Memory B cell (primary cell): ENCODE results near the gene SLC6A6.

Experiments used
- ATAC-seq: fragments of 150-1000 bp; cut with Tn5 transposase; 2 replicates; pipeline ENCODE4 v1.10.0; 2021; ENCODE audit warnings: low read depth, mild to moderate bottlenecking, moderate library complexity
- DNase-seq, 2 donors: peaks; one replicate each; pipeline ENCODE4 v3.0.0; 2022; ENCODE audit warnings: low spot score in 2 of 2
- H3K27ac Mint-ChIP-seq: one replicate; pipeline ENCODE4 v1.8.0; 2022; ENCODE audit warnings: mild to moderate bottlenecking, moderate library complexity, mixed read lengths
- H3K27me3 Mint-ChIP-seq: one replicate; pipeline ENCODE4 v1.8.0; 2022; ENCODE audit warnings: mixed read lengths
- H3K36me3 Mint-ChIP-seq: one replicate; pipeline ENCODE4 v1.8.0; 2022; ENCODE audit warnings: mild to moderate bottlenecking, mixed read lengths
- H3K4me1 Mint-ChIP-seq: one replicate; pipeline ENCODE4 v1.8.0; 2022; ENCODE audit warnings: mixed read lengths
- H3K4me3 Mint-ChIP-seq: one replicate; pipeline ENCODE4 v1.8.0; 2022; ENCODE audit warnings: mild to moderate bottlenecking, moderate library complexity, mixed read lengths
- H3K9me3 Mint-ChIP-seq: one replicate; pipeline ENCODE4 v1.8.0; 2022; ENCODE audit warnings: mixed read lengths

The SLC6A6 gene

DNA sequence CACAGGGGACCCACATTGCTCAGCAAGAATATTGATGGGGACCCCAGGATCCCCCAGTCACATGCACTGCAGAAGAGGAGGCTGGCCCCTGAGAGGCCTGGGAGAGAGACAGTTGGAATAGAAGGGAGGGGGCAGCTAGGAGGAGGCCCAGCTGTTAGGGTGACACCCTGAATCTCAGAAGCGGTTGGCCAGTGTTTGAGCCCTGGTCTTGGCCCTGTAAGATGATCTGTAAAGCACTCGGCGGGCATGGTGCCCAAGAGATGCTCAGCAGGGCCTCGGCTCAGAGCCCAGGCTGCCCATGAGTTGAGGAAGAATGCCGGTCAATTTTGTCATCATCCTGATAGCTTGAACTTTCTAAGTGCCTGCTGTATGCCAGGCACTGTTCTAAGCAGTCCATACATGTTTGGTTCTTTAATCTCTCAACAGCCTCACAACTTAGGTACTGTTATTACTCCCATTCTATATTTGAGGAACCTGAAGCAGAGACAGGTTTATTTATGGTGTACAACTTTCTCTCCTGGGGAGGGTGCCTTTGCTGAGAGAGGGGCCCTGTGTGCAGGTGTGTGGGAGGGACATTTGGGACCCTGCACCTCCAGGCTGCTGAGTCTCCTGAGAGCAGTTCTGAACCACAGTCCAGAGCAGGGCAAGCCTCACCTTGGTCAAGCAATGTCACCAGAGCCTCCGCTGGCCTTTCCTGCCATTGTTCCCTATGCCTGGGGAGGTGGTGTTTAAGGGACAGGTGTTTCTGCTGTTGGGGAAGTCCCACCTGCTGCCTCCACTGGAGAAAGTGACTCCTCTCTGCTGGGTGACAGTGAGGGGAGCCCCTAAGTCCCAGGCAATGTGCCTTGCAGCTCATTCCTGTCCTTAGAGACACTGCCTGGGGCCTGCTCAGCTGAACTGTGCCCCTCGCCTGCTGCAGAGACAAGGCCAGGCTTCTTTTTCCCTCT lies 26.0 kb downstream of the SLC6A6 start:
- ATAC-seq (no peak), DNase-seq (no peak)
- Mint-ChIP-seq H3K4me3 (peak overlapping the region; percentile 43), H3K27me3 (no peaks in the 10 kb centered on the region), H3K9me3 (no peaks in the 10 kb centered on the region), H3K4me1 (peaks cover 76% of the 10 kb centered on the region), H3K27ac (peak overlapping the region; percentile 94), H3K36me3 (no peaks in the 10 kb centered on the region)

DNA sequence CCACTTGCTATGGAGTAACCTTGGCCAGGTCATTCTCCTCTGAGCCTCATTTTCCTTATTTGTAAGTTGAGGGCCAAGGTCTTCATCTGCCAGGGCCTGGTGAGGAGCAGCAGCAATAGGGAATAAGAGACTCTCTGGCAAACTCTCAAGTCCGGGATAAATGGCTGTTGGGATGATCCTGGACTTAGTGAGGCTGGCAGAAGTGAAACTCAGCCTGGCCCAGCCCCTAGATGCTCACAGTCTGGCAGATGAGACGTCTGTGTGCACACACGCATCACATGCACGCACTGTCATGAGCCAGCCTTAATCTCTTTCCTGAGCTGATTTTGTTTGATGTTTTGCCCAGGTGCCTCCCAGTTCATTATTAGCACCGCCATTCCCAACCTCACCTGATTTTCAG lies 26.8 kb downstream of the SLC6A6 start:
- peak overlapping the region; percentile 27 for H3K4me3 Mint-ChIP-seq
- no peaks in the 10 kb centered on the region for H3K36me3 Mint-ChIP-seq
- peaks cover 78% of the 10 kb centered on the region for H3K4me1 Mint-ChIP-seq
- DNase-seq (no peak), ATAC-seq (no peak)
- H3K27ac Mint-ChIP-seq, result peak overlapping the region; percentile 94
- no peaks in the 10 kb centered on the region for H3K9me3 Mint-ChIP-seq
- H3K27me3 Mint-ChIP-seq, result no peaks in the 10 kb centered on the region

DNA sequence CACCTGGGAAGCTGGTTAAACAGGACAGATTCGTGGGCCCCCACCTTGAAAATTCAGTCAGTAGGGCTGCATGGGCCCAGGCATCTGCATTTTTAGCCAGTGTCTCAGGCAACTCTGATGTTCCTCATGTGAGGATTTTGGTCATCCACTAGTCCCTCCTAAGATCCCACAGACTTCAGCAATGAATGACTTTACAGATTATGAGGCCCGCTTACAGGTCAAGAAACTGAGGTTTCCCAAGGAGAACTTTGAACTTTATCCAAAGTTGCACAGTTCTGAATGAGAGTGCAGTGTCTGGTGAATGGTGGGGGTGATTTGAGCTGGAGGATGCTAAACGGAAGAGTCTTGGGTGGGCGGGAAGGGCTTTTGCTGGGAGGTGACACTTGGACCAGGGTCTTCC lies 27.2 kb downstream of the SLC6A6 start:
- ATAC-seq, result no peak
- peak overlapping the region; percentile 27 for H3K4me3 Mint-ChIP-seq
- no peaks in the 10 kb centered on the region for H3K27me3 Mint-ChIP-seq

DNA sequence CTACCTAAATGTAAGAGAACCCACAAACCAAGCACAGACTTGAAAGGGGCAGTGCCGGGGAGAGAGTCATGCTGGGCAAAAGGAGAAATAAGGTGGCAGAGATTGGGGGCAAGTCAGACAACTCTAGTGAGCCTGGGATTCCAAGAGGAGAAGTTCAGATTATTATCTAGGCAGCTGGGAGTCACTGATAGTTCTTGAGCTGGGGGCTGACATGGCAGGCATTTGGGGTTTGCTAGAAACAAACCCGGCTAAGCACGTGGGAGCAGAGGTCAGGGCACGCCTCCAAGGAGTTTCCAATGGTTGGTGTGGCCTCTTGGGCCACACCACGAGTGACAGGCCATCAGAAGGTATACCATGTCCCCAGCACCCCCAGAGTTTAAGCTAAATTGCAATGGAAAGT lies 27.6 kb downstream of the SLC6A6 start:
- ATAC-seq (no peak), DNase-seq (no peak)
- no peaks in the 10 kb centered on the region for H3K27me3 Mint-ChIP-seq
- H3K27ac Mint-ChIP-seq, result peak overlapping the region; percentile 94
- H3K4me3 Mint-ChIP-seq, result no peak overlapping the region
- H3K4me1 Mint-ChIP-seq, result peaks cover 81% of the 10 kb centered on the region
- no peaks in the 10 kb centered on the region for H3K36me3 Mint-ChIP-seq
- no peaks in the 10 kb centered on the region for H3K9me3 Mint-ChIP-seq

More for the DNA sequence above, 27.2 kb downstream of the SLC6A6 start:
- DNase-seq, result no peak
- Mint-ChIP-seq H3K4me1 (peaks cover 80% of the 10 kb centered on the region), H3K9me3 (no peaks in the 10 kb centered on the region), H3K36me3 (no peaks in the 10 kb centered on the region), H3K27ac (peak overlapping the region; percentile 94)

DNA sequence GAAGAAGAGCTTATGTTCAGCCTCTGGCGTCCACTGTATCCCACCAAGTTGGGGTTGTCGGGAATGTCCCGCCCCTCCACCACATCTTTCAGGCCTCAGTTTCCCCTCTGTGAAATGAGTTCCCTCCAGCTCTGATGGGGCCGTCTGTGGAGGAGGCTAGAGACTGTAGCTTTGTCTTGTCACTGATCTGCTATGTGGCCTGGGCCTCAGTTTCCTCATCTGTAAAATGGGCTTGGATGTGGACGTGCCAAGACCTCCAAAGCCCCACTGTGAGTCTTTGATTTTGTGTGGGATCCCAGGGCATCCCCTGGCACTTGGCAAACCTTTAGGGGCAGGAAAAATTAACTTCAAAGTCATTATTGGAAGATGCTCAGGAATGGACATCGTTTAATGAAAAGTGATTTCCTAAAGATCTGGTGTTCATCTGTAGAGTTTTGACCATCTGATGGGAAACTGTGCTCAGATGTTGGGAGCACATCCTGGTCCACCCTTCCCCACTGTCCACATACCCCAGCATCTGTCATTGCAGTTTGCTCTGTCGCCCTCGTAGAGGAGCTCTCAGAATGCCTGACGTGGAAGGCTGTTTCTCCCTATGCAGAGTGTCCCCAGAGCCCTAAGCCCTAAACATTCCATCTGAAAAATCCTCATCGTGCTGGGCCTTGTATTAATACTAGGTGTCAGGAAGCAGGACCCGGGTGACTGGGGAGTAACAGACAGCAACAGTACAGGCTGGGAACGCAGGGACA lies 28.5 kb downstream of the SLC6A6 start:
- DNase-seq (no peak), ATAC-seq (no peak)
- H3K4me3 Mint-ChIP-seq, result peak overlapping the region; percentile 52
- H3K27ac Mint-ChIP-seq, result peak overlapping the region; percentile 94
- no peaks in the 10 kb centered on the region for H3K36me3 Mint-ChIP-seq
- no peaks in the 10 kb centered on the region for H3K9me3 Mint-ChIP-seq
- H3K4me1 Mint-ChIP-seq, result peaks cover 76% of the 10 kb centered on the region
- H3K27me3 Mint-ChIP-seq, result no peaks in the 10 kb centered on the region

DNA sequence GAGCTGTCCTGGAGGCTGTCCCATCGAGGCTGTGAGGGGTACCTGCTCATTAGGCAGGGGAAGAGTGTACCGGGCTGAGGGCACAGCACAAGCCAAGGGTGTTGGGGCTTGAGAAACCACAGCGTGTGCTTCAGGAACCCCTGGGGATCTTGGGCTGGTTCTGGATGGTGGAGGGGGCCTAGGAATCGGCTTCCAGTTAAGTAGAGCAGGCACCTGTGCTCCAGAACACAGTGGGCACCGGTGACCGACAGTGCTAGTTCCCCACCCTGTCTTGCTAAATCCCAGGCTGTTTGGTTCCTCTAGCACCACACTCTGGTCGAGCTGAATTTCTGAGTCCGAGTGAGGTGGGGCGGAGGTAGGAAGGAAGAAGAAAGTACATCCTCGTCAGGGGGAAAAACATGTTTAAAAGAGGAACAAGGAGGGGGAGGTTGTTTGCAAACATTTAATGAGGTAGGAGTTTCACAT lies 29.1 kb downstream of the SLC6A6 start:
- no peaks in the 10 kb centered on the region for H3K27me3 Mint-ChIP-seq

DNA sequence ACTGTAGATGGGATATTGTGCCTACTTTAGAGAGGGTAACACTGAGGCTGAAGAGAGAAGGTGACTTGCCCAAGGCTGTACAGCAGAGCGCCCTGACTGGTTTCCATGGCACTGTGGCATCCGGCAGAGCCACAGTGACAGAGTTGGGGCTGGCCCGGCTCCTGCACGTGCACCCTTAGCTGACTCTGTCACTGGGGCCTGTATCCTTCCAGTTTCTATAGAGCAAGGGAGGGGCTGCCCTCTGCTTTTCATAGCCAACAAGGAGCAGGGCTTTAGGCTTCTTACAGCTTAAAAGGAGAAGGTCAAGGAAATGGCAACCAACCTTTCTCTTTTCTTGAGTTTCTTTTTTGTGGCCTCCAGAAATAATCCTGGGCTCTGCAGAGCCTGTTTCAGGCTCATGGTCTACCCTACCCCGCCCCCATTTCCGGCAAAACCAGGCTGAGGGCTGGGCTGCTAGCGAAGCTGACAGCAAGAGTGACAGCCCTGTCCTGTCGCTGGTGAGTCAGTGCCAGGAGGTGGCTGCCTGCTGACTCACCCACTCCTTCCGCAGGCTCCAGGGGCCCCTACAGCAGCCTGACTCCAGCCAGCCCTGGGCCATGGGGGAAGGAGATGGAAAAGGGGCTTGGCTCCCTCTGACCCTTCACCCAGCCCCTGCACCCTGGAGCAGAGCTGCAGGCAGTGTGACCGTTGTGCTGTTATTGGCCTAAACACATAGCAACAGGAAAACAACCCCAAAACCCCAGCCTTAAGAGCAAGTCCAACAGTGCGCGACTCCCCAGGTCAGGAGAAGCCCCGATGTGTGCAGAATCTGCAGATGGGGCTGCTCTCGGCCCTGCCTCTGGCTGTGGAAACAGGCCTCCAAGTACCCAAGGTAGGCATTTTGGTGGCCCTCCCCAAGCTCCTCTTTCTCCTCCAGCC lies 29.8 kb downstream of the SLC6A6 start:
- H3K9me3 Mint-ChIP-seq, result no peaks in the 10 kb centered on the region
- peak; percentile 76 to 81 for DNase-seq
- H3K4me1 Mint-ChIP-seq, result peaks cover 68% of the 10 kb centered on the region
- H3K36me3 Mint-ChIP-seq, result no peaks in the 10 kb centered on the region
- peak; percentile 76 for ATAC-seq
- peak overlapping the region; percentile 52 for H3K4me3 Mint-ChIP-seq
- no peaks in the 10 kb centered on the region for H3K27me3 Mint-ChIP-seq
- H3K27ac Mint-ChIP-seq, result peak overlapping the region; percentile 94

More for the DNA sequence above, 29.1 kb downstream of the SLC6A6 start:
- peak in 1 of 2 donors; percentile 52 for DNase-seq
- Mint-ChIP-seq H3K36me3 (no peaks in the 10 kb centered on the region), H3K4me1 (peaks cover 70% of the 10 kb centered on the region), H3K27ac (peak overlapping the region; percentile 94), H3K4me3 (peak overlapping the region; percentile 52), H3K9me3 (no peaks in the 10 kb centered on the region)
- peak; percentile 54 for ATAC-seq

DNA sequence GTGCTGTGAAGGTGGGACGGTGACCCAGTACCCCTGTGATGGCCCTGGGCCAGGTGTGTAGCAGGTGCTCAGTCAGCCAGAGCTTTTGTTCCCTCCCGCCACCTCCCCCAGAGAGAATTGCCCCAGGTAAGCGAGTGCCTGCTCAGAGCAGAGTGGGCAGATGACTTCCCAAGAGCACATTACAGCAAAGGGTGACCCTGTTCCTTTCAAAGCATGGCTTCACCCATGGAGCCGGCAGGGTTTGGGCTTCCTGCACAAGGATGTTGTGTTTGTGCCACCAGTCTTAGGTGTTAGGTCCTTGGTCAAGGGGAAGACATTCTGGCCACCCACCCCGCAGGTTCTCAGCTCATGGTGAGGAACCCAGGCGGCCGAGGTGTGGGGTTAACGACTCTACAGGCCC lies 30.7 kb downstream of the SLC6A6 start:
- Mint-ChIP-seq H3K27me3 (no peaks in the 10 kb centered on the region), H3K36me3 (no peaks in the 10 kb centered on the region), H3K4me1 (peaks cover 59% of the 10 kb centered on the region), H3K4me3 (peak overlapping the region; percentile 52), H3K27ac (peak overlapping the region; percentile 94), H3K9me3 (no peaks in the 10 kb centered on the region)
- DNase-seq, result no peak
- ATAC-seq, result no peak

DNA sequence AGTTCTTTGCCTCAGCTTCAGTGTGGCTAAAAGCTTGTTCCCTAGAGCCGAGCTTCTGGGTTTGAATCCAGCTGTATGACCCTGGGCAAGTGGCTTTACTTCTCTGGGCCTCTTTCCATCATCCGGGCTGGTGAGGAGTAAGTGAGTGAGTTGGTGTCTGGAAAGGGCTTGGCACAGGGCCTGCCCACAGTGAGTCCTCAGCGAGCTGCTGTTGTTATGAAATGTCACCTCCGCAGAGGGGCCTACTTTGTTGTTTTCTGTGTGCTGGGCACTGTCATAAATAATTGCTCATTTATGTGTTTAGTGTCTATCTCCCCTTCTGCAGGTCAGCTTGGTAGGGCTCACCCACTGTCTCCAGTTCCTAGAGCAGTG lies 31.7 kb downstream of the SLC6A6 start:
- H3K4me1 Mint-ChIP-seq, result peaks cover 57% of the 10 kb centered on the region
- DNase-seq (no peak), ATAC-seq (no peak)
- H3K27ac Mint-ChIP-seq, result peak overlapping the region; percentile 94
- H3K27me3 Mint-ChIP-seq, result no peaks in the 10 kb centered on the region
- no peaks in the 10 kb centered on the region for H3K36me3 Mint-ChIP-seq
- H3K4me3 Mint-ChIP-seq, result peak overlapping the region; percentile 33
- H3K9me3 Mint-ChIP-seq, result no peaks in the 10 kb centered on the region

DNA sequence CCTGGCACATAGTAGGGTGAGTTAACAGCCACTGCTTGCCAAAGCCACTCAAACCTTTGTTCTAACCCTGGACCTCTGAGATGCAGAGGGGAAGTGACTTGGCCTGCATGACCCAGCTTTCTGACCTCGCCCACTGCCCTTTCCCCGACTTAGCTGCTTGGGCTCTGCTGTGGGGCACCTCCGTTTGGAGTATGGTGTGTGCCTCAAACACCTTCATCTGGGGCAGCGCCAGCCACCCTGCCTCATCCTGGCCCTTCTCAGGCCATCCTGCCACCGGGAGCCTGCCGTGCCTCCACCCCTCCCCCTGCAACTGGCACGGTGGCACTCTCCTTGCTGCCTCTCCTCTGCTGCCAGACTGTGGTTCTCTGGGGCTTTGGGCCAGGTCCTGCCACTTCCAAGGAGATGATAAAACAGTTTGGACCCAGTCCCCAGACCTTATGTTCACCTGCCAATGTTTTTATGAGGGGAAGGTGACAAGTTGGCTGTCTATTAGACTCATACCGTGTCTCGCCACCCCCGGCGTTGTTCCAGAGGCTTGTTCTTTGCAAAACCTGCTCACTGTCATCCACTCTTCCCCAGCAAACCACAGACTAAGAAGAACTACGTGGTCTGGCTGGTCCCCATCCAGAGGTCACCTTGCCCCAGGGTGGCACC lies 32.2 kb downstream of the SLC6A6 start:
- no peaks in the 10 kb centered on the region for H3K36me3 Mint-ChIP-seq
- peaks cover 57% of the 10 kb centered on the region for H3K4me1 Mint-ChIP-seq
- no peaks in the 10 kb centered on the region for H3K9me3 Mint-ChIP-seq
- H3K27me3 Mint-ChIP-seq, result no peaks in the 10 kb centered on the region
- DNase-seq (no peak), ATAC-seq (no peak)
- peak overlapping the region; percentile 94 for H3K27ac Mint-ChIP-seq
- H3K4me3 Mint-ChIP-seq, result peak overlapping the region; percentile 27

DNA sequence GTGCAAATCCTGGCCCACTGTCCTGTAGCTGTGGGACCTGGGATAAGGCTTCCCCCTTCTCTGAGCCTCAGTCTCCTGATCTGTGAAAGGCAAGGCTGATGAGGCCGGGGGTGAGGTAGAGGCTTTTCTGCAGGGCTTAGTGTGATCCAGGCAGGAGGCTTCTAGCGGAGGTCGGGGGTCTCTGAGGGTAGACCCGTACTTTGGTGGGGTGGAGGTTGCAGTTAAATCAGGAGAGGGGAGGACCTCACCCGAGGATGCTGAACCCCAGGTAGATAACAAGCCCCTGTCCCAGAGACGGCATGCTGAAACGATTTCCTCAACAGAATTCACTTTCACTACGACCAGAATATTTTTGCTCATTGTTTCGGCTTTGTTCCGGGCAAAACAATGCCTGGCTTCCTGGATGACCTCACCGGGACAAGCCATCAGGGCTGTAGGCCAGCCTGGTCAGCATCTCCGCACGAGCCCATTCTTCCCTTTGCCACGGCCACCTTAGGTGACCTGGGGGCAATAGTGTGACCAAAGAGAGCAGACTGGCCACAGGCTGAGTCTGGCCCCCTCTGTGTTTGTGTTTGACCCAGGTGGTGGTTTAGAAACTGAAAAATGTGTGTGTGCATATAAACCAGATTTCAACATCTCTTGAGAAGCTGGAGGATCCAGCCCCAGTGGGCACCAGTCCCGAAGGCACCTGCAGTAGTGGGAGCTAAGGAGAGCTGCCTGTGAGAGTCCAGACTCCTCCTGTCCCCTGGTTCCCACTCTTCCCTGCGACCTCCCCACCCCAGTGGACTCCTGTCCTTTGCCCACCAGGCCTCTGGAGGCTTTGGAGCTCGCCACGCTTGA lies 33.0 kb downstream of the SLC6A6 start:
- Mint-ChIP-seq H3K27me3 (no peaks in the 10 kb centered on the region), H3K27ac (peak overlapping the region; percentile 94), H3K4me3 (no peak overlapping the region), H3K4me1 (peaks cover 59% of the 10 kb centered on the region), H3K36me3 (no peaks in the 10 kb centered on the region), H3K9me3 (no peaks in the 10 kb centered on the region)
- ATAC-seq (no peak), DNase-seq (no peak)

DNA sequence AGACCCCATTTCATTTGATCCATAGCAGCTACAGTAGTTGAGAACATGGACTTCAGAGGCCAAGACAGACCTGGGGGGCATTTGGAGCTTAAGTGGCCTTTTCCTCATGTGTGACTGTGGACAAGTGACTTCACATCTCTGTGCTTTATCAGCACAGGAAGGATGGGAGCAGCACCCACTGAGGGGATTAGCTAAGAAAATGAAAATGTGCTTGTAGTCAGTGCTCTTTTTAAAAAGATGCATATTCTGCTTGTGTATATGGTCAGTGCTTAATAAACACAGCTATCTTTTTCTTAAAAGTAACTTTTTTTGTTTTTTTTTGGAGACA lies 34.5 kb downstream of the SLC6A6 start:
- ATAC-seq, result no peak
- Mint-ChIP-seq H3K4me1 (peaks cover 50% of the 10 kb centered on the region), H3K27me3 (no peaks in the 10 kb centered on the region), H3K36me3 (no peaks in the 10 kb centered on the region), H3K27ac (no peak overlapping the region), H3K9me3 (no peaks in the 10 kb centered on the region), H3K4me3 (no peak overlapping the region)
- no peak for DNase-seq
